ENCODE data around the gene KLK8.

GRCh38 chr19:51003316-51003715 is 1.9 kb upstream of the KLK8 start:
- TF ChIP-seq CTCF (IDR thresholded peaks at IDR 0.05) (no peak), TAF1 (IDR thresholded peaks at IDR 0.05; ENCODE audit: borderline replicate concordance, low read depth, low read length) (no peak), MAX (IDR thresholded peaks at IDR 0.05; ENCODE audit: low read depth) (no peak), NFIC (IDR thresholded peaks at IDR 0.05; ENCODE audit: borderline replicate concordance) (no peak)

Measured in SK-N-SH (cell line).